Measurements from ENCODE around the gene YJEFN3. TPM values are rescaled to one million over a fixed set of nuclear protein-coding genes. Genes with fewer than 3 reads are reported as not detected.

Gene YJEFN3
- total RNA-seq, 2 donors from 2014 or later: 7.3 to 12.6 TPM

- WGBS, 2 experiments (ENCODE audit: insufficient coverage in 1 of 2, insufficient read length in 1 of 2): 92 to 97% methylated on average over 10 to 13 of the region's 13 CpGs
- H3K9me3 ChIP-seq (ENCODE audit: control insufficient read depth, low read length): no peaks in the 10 kb centered on the region
- peaks cover 8% of the 10 kb centered on the region for H3K4me1 Mint-ChIP-seq
- no peak overlapping the region for H3K9ac ChIP-seq (ENCODE audit: extremely low read depth, low read length, poor library complexity, severe bottlenecking)
- no peaks in the 10 kb centered on the region for H3K4me1 ChIP-seq (ENCODE audit: control insufficient read depth, insufficient read depth, low read length)
- H3K27ac ChIP-seq (ENCODE audit: low read depth, low read length): no peak overlapping the region
- H3K9me3 Mint-ChIP-seq: no peaks in the 10 kb centered on the region
- DNase-seq: no peak
- H3K36me3 ChIP-seq (ENCODE audit: control insufficient read depth, insufficient read depth, low read length): no peaks in the 10 kb centered on the region
- H3K27me3 Mint-ChIP-seq (ENCODE audit: insufficient read depth): no peaks in the 10 kb centered on the region
- no peak for TF ChIP-seq CTCF (conservative IDR thresholded peaks at IDR 0.05)
- H3K27me3 ChIP-seq (ENCODE audit: control insufficient read depth, insufficient read depth, low read length, poor library complexity, severe bottlenecking): no peaks in the 10 kb centered on the region
- no peak overlapping the region for H3K27ac Mint-ChIP-seq
- H3K4me3 Mint-ChIP-seq: no peak overlapping the region
- no peaks in the 10 kb centered on the region for H3K36me3 Mint-ChIP-seq (ENCODE audit: low read depth)
- H3K4me3 ChIP-seq (ENCODE audit: low read length): no peak overlapping the region
Measured at GRCh38 chr19:19581391-19581790, 52.7 kb downstream of the YJEFN3 start.

GRCh38 chr19:19582471-19582870, 53.8 kb downstream of the YJEFN3 start:
- no peaks in the 10 kb centered on the region for H3K9me3 ChIP-seq (ENCODE audit: control insufficient read depth, low read length)
- Mint-ChIP-seq H3K4me3 (no peak overlapping the region), H3K36me3 (ENCODE audit: low read depth) (no peaks in the 10 kb centered on the region), H3K27ac (no peak overlapping the region), H3K27me3 (ENCODE audit: insufficient read depth) (no peaks in the 10 kb centered on the region), H3K4me1 (peaks cover 8% of the 10 kb centered on the region), H3K9me3 (no peaks in the 10 kb centered on the region)
- no peak overlapping the region for H3K9ac ChIP-seq (ENCODE audit: extremely low read depth, low read length, poor library complexity, severe bottlenecking)
- no peak for DNase-seq
- no peaks in the 10 kb centered on the region for H3K4me1 ChIP-seq (ENCODE audit: control insufficient read depth, insufficient read depth, low read length)
- no peaks in the 10 kb centered on the region for H3K27me3 ChIP-seq (ENCODE audit: control insufficient read depth, insufficient read depth, low read length, poor library complexity, severe bottlenecking)
- no peaks in the 10 kb centered on the region for H3K36me3 ChIP-seq (ENCODE audit: control insufficient read depth, insufficient read depth, low read length)
- TF ChIP-seq CTCF (conservative IDR thresholded peaks at IDR 0.05): no peak
- peak overlapping the region; percentile 44 for H3K27ac ChIP-seq (ENCODE audit: low read depth, low read length)
- no peak overlapping the region for H3K4me3 ChIP-seq (ENCODE audit: low read length)
- WGBS, 2 experiments (ENCODE audit: insufficient coverage in 1 of 2, insufficient read length in 1 of 2): 93 to 96% methylated on average over 4 to 6 of the region's 6 CpGs

- 92 to 93% methylated on average over 2 to 6 of the region's 6 CpGs for WGBS, 2 experiments (ENCODE audit: insufficient coverage in 1 of 2, insufficient read length in 1 of 2)
- Histone ChIP-seq H3K9me3 (ENCODE audit: control insufficient read depth, low read length) (no peaks in the 10 kb centered on the region), H3K27me3 (ENCODE audit: control insufficient read depth, insufficient read depth, low read length, poor library complexity, severe bottlenecking) (no peaks in the 10 kb centered on the region), H3K36me3 (ENCODE audit: control insufficient read depth, insufficient read depth, low read length) (no peaks in the 10 kb centered on the region), H3K9ac (ENCODE audit: extremely low read depth, low read length, poor library complexity, severe bottlenecking) (no peak overlapping the region), H3K4me1 (ENCODE audit: control insufficient read depth, insufficient read depth, low read length) (no peaks in the 10 kb centered on the region), H3K4me3 (ENCODE audit: low read length) (no peak overlapping the region), H3K27ac (ENCODE audit: low read depth, low read length) (no peak overlapping the region)
- no peaks in the 10 kb centered on the region for H3K9me3 Mint-ChIP-seq
- no peak for DNase-seq
- no peak overlapping the region for H3K4me3 Mint-ChIP-seq
- no peaks in the 10 kb centered on the region for H3K27me3 Mint-ChIP-seq (ENCODE audit: insufficient read depth)
- no peak overlapping the region for H3K27ac Mint-ChIP-seq
- TF ChIP-seq CTCF (conservative IDR thresholded peaks at IDR 0.05): no peak
- H3K36me3 Mint-ChIP-seq (ENCODE audit: low read depth): no peaks in the 10 kb centered on the region
- peaks cover 8% of the 10 kb centered on the region for H3K4me1 Mint-ChIP-seq
Measured at GRCh38 chr19:19584356-19584755, 55.6 kb downstream of the YJEFN3 start.

Other genes with a start within 250 kb of the YJEFN3 start
- 10 to 100 TPM; 72.2 to 75.5 TPM for gene SUGP1, start 208.4 kb upstream of the YJEFN3 start, total RNA-seq
- gene MAU2, start 208.1 kb upstream of the YJEFN3 start, total RNA-seq: 10 to 100 TPM; 64.1 to 64.3 TPM
- 100 to 1,000 TPM; 115 to 126 TPM for gene GATAD2A, start 123.2 kb upstream of the YJEFN3 start, total RNA-seq
- 1 to 10 TPM; 2.9 to 5.0 TPM for gene TSSK6, start 13.4 kb upstream of the YJEFN3 start, total RNA-seq
- gene NDUFA13, start 12.7 kb upstream of the YJEFN3 start, total RNA-seq: 100 to 1,000 TPM; 408 to 446 TPM
- gene CILP2, start 9.4 kb downstream of the YJEFN3 start, total RNA-seq: 1 to 10 TPM; 3.6 to 9.9 TPM
- 1 to 10 TPM; 4.1 to 8.6 TPM for gene PBX4, start 89.8 kb downstream of the YJEFN3 start, total RNA-seq
- 10 to 100 TPM; 60.4 to 81.7 TPM for gene LPAR2, start 99.3 kb downstream of the YJEFN3 start, total RNA-seq
- 10 to 100 TPM; 16.5 to 18.7 TPM for gene GMIP, start 114.7 kb downstream of the YJEFN3 start, total RNA-seq
- 10 to 100 TPM; 77.0 to 79.8 TPM for gene ATP13A1, start 134.8 kb downstream of the YJEFN3 start, total RNA-seq
- 10 to 100 TPM; 53.2 to 62.9 TPM for gene ZNF101, start 139.9 kb downstream of the YJEFN3 start, total RNA-seq
- 1 to 10 TPM; 7.8 to 8.7 TPM for gene ZNF14, start 204.2 kb downstream of the YJEFN3 start, total RNA-seq

Data from endodermal cell (in vitro differentiated cells).